ENCODE measurements around the gene RBM34.
"Not testable (repeated sequence)": the region's sequence is repeated elsewhere in the genome, so short reads cannot be mapped to it uniquely, and the experiment has no call there.

RBM34 gene

GRCh38 chr1:235160957-235161684 is at the start of gene RBM34:
Gene RBM34 (minus strand): TSS chr1:235161250. CDS start chr1:235161226, 24 bp downstream.
- peak; percentile 85 to 91 for DNase-seq (ENCODE audit: low read depth in 2 of 2)

- DNase-seq (ENCODE audit: low read depth in 2 of 2): peak in 1 of 2 experiments; percentile 22
Observed at GRCh38 chr1:235207209-235207565, 46.1 kb upstream of the RBM34 start.

- no peak for DNase-seq (ENCODE audit: low read depth in 2 of 2)
Observed at GRCh38 chr1:235206533-235207208, 45.6 kb upstream of the RBM34 start.

GRCh38 chr1:235205687-235206086 is 44.6 kb upstream of the RBM34 start:
- no peak for DNase-seq (ENCODE audit: low read depth in 2 of 2)

GRCh38 chr1:235203428-235203827 is 42.4 kb upstream of the RBM34 start:
- no peak for DNase-seq (ENCODE audit: low read depth in 2 of 2)

GRCh38 chr1:235202447-235202846 is 41.4 kb upstream of the RBM34 start:
- DNase-seq (ENCODE audit: low read depth in 2 of 2): not testable (repeated sequence)

- no peak for DNase-seq (ENCODE audit: low read depth in 2 of 2)
Observed at GRCh38 chr1:235199441-235199840, 38.4 kb upstream of the RBM34 start.

- no peak for DNase-seq (ENCODE audit: low read depth in 2 of 2)
Observed at GRCh38 chr1:235190431-235190830, 29.4 kb upstream of the RBM34 start.

GRCh38 chr1:235187316-235187715 is 26.3 kb upstream of the RBM34 start:
- no peak for DNase-seq (ENCODE audit: low read depth in 2 of 2)

GRCh38 chr1:235181561-235182245 is 20.7 kb upstream of the RBM34 start:
- DNase-seq (ENCODE audit: low read depth in 2 of 2): no peak

- DNase-seq (ENCODE audit: low read depth in 2 of 2): no peak
Observed at GRCh38 chr1:235180916-235181460, 19.9 kb upstream of the RBM34 start.

GRCh38 chr1:235176486-235176885 is 15.4 kb upstream of the RBM34 start:
- no peak for DNase-seq (ENCODE audit: low read depth in 2 of 2)

GRCh38 chr1:235169986-235170385 is 8.9 kb upstream of the RBM34 start:
- no peak for DNase-seq (ENCODE audit: low read depth in 2 of 2)

GRCh38 chr1:235168375-235168774 is 7.3 kb upstream of the RBM34 start:
- no peak for DNase-seq (ENCODE audit: low read depth in 2 of 2)

- DNase-seq (ENCODE audit: low read depth in 2 of 2): no peak
Observed at GRCh38 chr1:235161685-235162327, 756 bp upstream of the RBM34 start.

GRCh38 chr1:235160383-235160956 is 580 bp downstream of the RBM34 start:
- DNase-seq (ENCODE audit: low read depth in 2 of 2): no peak

- not testable (repeated sequence) for DNase-seq (ENCODE audit: low read depth in 2 of 2)
Observed at GRCh38 chr1:235159930-235160329, 1.1 kb downstream of the RBM34 start.

- not testable (repeated sequence) for DNase-seq (ENCODE audit: low read depth in 2 of 2)
Observed at GRCh38 chr1:235159284-235159683, 1.8 kb downstream of the RBM34 start.

GRCh38 chr1:235158680-235159079 is 2.4 kb downstream of the RBM34 start:
- no peak for DNase-seq (ENCODE audit: low read depth in 2 of 2)

GRCh38 chr1:235157150-235157549 is 3.9 kb downstream of the RBM34 start:
- DNase-seq (ENCODE audit: low read depth in 2 of 2): no peak

GRCh38 chr1:235156740-235157139 is 4.3 kb downstream of the RBM34 start:
- no peak for DNase-seq (ENCODE audit: low read depth in 2 of 2)

- DNase-seq (ENCODE audit: low read depth in 2 of 2): no peak
Observed at GRCh38 chr1:235156265-235156664, 4.8 kb downstream of the RBM34 start.

All from stimulated activated CD4-positive, alpha-beta T cell treated with anti-CD3 and anti-CD28 coated beads, Interleukin-12 subunit alpha, Interleukin-12 subunit beta, amount 100 ng/mL, for 24 hours (primary cell).